GM18505 (cell line): Measurements from ENCODE around the gene DENND1B.

Source experiments
- ATAC-seq: cut with Tn5 transposase; IDR thresholded peaks from one replicate; pipeline ENCODE4 v1.9.1; 2021; ENCODE audit not compliant: unreplicated experiment
- POLR2A ChIP-seq: IDR thresholded peaks from 4 replicates; pipeline ENCODE4 v1.6.1; 2011; ENCODE audit warnings: borderline replicate concordance; ENCODE audit not compliant: insufficient read depth, insufficient read length; ENCODE audit errors: extremely low read depth

The DENND1B gene

GRCh38 chr1:197798492-197798891 is 23.2 kb upstream of the DENND1B start:
- no peak for ATAC-seq
- no peak for TF ChIP-seq POLR2A

DNA sequence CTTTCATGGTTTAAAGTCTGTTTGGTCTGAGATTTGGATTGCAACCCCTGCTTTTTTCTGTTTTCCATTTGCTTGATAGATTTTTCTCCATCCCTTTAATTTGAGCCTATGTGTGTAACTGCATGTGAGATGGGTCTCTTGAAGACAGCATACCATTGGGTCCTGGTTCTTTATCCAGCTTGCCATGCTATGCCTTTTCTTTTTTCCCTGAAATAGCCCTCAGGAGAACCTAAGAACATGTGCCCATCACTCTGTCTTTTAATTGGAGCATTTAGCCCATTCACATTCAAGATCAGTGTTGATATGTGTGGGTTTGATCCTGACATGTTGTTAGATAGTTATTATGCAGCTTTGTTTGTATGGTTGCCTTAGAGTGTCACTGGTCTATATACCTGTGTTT is 21.7 kb upstream of the DENND1B start:
- ATAC-seq: no peak
- no peak for TF ChIP-seq POLR2A

DNA sequence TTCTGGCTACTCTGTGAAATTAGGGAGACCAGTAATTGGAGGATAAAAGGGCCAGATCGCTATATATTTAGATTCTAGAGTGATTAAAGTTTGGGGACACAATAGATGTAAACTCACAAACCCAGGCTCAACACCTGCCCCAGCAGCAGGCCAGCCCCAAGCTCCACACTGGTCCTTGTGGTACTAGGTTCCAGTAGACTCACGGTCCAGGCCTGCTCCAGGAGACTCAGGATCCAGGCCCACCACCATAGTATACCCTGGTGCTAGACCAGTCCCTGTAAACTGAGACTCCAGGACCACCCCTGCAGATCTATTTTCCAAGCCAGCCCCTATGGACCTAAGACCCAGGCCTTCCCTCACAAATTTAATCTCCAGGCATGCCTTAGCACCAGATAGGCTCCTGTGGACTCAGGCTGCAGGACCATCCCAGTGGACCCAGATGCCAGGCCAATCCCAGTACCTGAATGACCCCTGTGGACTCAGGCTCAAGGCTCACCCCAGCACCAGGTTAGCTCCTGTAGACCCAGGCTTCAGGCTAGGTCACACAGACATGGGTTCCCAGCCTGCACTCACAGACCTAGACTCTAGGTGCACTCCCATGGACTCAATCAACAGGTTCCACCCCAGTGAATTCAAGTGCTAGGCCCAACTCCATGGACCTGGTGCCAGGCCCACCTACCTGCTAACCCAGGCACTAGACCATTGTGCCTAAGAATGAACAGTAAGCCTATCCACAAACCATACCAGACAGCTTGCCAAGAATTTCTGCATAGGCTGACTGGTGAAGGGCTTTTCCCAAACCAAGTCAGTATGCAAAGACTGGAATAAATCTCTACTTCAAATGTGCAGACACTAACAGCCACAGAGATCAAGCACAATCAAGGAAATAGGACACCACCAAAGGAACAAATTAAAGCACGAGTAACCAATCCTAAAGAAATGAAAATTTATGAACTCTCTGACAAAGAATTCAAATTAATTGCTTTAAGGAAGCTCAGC is 13.8 kb upstream of the DENND1B start:
- no peak for ATAC-seq
- no peak for TF ChIP-seq POLR2A

GRCh38 chr1:197787623-197788536 is 12.6 kb upstream of the DENND1B start:
- TF ChIP-seq POLR2A: no peak
- no peak for ATAC-seq

DNA sequence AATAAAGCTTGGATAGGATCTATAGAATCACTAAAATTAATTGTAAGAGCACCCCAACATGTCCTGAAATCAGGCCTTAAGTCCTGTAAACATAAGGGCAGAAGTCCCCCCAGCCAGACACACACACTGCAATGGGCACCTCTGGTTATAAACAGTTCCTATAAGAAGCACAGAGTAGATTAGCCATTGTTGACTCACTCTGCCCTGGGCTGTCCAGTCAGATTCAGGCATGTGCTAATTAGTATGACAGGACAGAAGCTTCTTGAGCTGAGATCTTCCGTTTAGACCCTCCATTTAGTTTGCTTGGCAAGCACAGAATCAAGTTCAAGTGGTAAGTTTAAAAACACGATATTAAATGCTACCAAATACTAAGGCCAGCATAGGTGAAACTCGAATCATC is 11.8 kb upstream of the DENND1B start:
- no peak for TF ChIP-seq POLR2A
- no peak for ATAC-seq

DNA sequence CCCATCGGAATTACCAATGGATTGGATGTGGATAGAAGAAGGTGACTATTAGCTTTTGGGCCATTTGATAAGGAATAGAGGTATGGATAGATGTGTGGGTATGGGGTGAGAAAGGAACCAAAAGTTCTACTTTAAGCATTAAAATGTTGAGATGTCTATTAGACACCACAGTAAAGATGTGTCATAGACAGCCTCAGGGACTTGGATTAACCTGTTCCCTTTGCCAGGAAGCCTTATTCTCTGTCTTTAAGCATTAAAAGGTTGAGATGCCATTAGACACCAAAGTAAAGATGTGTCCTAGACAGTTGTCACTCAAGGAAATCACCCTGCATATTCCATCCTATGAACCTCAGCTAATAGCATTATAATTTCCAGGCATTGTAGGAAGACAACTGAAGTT is 11.0 kb upstream of the DENND1B start:
- no peak for TF ChIP-seq POLR2A
- ATAC-seq: no peak

GRCh38 chr1:197783510-197783948 is 8.2 kb upstream of the DENND1B start:
- no peak for ATAC-seq

GRCh38 chr1:197782722-197783360 is 7.6 kb upstream of the DENND1B start:
- no peak for ATAC-seq
- no peak for TF ChIP-seq POLR2A

More at GRCh38 chr1:197783510-197783948, 8.2 kb upstream of the DENND1B start:
- no peak for TF ChIP-seq POLR2A

GRCh38 chr1:197781968-197782721 is 6.9 kb upstream of the DENND1B start:
- no peak for TF ChIP-seq POLR2A
- no peak for ATAC-seq

DNA sequence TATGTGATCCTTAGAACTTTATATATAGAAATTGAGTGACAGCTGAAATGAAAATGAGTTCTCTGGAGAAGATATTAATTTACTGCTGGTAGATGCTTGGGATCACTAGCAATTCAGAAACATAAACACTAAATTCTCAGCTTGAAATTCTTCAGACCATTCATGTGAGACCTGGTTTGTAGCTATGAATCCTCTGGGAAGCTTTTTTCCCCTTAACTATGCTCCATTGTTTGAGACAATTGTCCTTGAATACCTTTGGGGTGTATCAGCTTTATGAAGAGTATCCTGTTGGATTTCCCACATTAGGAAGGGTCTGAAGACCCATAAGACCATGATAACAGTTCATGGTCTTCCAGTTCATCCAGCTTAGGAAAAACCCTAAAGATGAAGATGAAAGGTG is 4.6 kb upstream of the DENND1B start:
- ATAC-seq: no peak
- no peak for TF ChIP-seq POLR2A

DNA sequence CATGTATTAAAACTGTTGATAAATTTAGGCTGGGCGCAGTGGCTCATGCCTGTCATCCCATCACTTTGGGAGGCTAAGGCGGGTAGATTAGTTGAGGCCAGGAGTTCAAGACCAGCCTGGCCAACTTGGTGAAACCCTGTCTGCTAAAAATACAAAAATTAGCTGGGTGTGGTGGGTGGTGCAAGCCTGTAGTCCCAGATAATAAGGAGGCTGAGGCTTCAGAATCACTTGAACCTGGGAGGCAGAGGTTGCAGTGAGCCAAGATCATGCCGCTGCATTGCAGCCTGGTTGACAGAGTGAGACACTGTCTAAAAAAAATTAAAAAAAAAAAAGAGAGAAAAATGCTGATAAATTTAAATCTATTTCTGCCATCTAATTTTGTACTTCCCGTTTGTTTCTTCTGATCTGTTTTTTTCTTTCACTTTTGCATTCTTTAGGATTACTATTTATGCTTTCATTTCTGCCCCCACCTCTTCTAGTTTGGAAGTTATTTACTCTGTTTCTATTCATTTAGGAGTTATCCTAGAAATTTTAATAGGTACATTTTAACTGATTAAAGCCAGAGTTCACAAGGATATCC is 3.2 kb upstream of the DENND1B start:
- ATAC-seq: no peak
- TF ChIP-seq POLR2A: no peak
